ENCODE data around the gene EFS. TPM values are rescaled to one million over a fixed set of nuclear protein-coding genes. Genes with fewer than 3 reads are reported as not detected.

Gene EFS
- total and polyA plus RNA-seq, 10 of the 15 experiments (the other 5 are each of a cell fraction or from before 2014, with no cell fraction given), result 0.08 TPM; not detected in 9

- H2AFZ ChIP-seq (ENCODE audit: control insufficient read depth, low read depth, low read length), result no peak overlapping the region
- in situ Hi-C loops (cut with MboI) (no loop called here), intact Hi-C loops (cut with micrococcal nuclease; ENCODE audit: unreplicated experiment) (no loop called here)
- peaks cover 4 to 9% of the 10 kb centered on the region in 2 experiments for H3K27me3 ChIP-seq (replicated peaks in 1 of 2; ENCODE audit: control insufficient read depth in 2 of 2, insufficient read depth in 2 of 2, low read length in 1 of 2)
- H3K79me2 ChIP-seq (ENCODE audit: control insufficient read depth, insufficient read depth, low read length), result no peaks in the 10 kb centered on the region
- ChIA-PET CTCF (no interaction called here), POLR2A (no interaction called here), SMC1A (ENCODE audit: uncharacterized antibody, unreplicated experiment) (no interaction called here), RAD21 (ENCODE audit: unreplicated experiment) (no interaction called here)
- no peak for FAIRE-seq
- BruUV-seq (replicated peaks), result no TSS peak
- H3K4me1 ChIP-seq (ENCODE audit: control insufficient read depth, insufficient read depth, low read length), result no peaks in the 10 kb centered on the region
- DNase-seq (ENCODE audit: low read depth, low spot score), result no peak
- ATAC-seq, result no peak
- no peaks in the 10 kb centered on the region for H4K20me1 ChIP-seq (ENCODE audit: control insufficient read depth, insufficient read depth)
- no peak overlapping the region for H3K4me3 ChIP-seq
- WGBS (ENCODE audit: insufficient coverage, insufficient replicate concordance, low lambda C conversion rate, missing lambda C conversion rate), result 41% methylated on average over 6 of the region's 6 CpGs
- no peak for TF ChIP-seq IRF5 (IDR thresholded peaks at IDR 0.05; ENCODE audit: borderline replicate concordance)
- TF ChIP-seq IRF4 (IDR thresholded peaks at IDR 0.05; ENCODE audit: low read depth, low read length), result no peak
- no peak for TF ChIP-seq PAX8 (IDR thresholded peaks at IDR 0.05)
- no peak for TF ChIP-seq SMC3 (IDR thresholded peaks at IDR 0.05; ENCODE audit: borderline replicate concordance, low read length)
- no peak for TF ChIP-seq ZNF384 (IDR thresholded peaks at IDR 0.05; ENCODE audit: borderline replicate concordance, low read depth, low read length)
- TF ChIP-seq E4F1 (IDR thresholded peaks at IDR 0.05; ENCODE audit: borderline replicate concordance, partially characterized antibody), result no peak
- TF ChIP-seq PRDM15 (CRISPR knock-in tag; IDR thresholded peaks at IDR 0.05), result no peak
- TF ChIP-seq BCLAF1 (IDR thresholded peaks at IDR 0.05), result no peak
- no peak for TF ChIP-seq PML (IDR thresholded peaks at IDR 0.05; ENCODE audit: low read length)
- TF ChIP-seq RCOR1 (conservative IDR thresholded peaks at IDR 0.05; ENCODE audit: low read depth, low read length), result no peak
- TF ChIP-seq IKZF1 (conservative IDR thresholded peaks at IDR 0.05), result no peak
- no peak for TF ChIP-seq PAX5 (IDR thresholded peaks at IDR 0.05; ENCODE audit: borderline replicate concordance, low read depth, low read length)
- no peak for TF ChIP-seq NFYB (IDR thresholded peaks at IDR 0.05; ENCODE audit: insufficient read depth, low read depth, low read length)
- no peaks in the 10 kb centered on the region for H3K9me3 ChIP-seq (replicated peaks; ENCODE audit: control insufficient read depth, insufficient read depth, low read length)
- no peak overlapping the region for H3K4me2 ChIP-seq (ENCODE audit: control insufficient read depth, insufficient read depth)
- H3K36me3 ChIP-seq (ENCODE audit: control insufficient read depth in 2 of 2, insufficient read depth in 2 of 2, low read length in 1 of 2), result no peaks in the 10 kb centered on the region
- H3K27ac ChIP-seq (ENCODE audit: control insufficient read depth, insufficient read depth), result no peak overlapping the region
- H3K9ac ChIP-seq (ENCODE audit: control insufficient read depth, insufficient read depth, low read length), result no peak overlapping the region
Measured at GRCh38 chr14:23348297-23348655, 16.7 kb downstream of the EFS start.
